Trophoblast cell (in vitro differentiated cells and primary cell): ENCODE data around the gene AP4B1.

ENCODE experiments used
- DNase-seq, 2 donors: peaks; one replicate each; pipeline ENCODE4 v3.0.0-alpha.2; 2016
- H2AFZ ChIP-seq: 2 replicates; pipeline ENCODE4 v1.6.1; 2013; ENCODE audit warnings: low read length, moderate library complexity, mild to moderate bottlenecking; ENCODE audit not compliant: insufficient read depth, poor library complexity
- H2AK5ac ChIP-seq: 2 replicates; pipeline ENCODE4 v1.6.1; 2013; ENCODE audit warnings: mild to moderate bottlenecking, low read length
- H2BK120ac ChIP-seq: 2 replicates; pipeline ENCODE4 v1.6.1; 2013; ENCODE audit warnings: low read length, mild to moderate bottlenecking, moderate library complexity; ENCODE audit not compliant: insufficient read depth, poor library complexity
- H2BK12ac ChIP-seq: 2 replicates; pipeline ENCODE4 v1.6.1; 2013; ENCODE audit warnings: mild to moderate bottlenecking, low read length, moderate library complexity
- H2BK5ac ChIP-seq: 2 replicates; pipeline ENCODE4 v1.6.1; 2013; ENCODE audit warnings: low read length, low read depth, moderate library complexity, mild to moderate bottlenecking; ENCODE audit not compliant: poor library complexity
- H3K14ac ChIP-seq: 2 replicates; pipeline ENCODE4 v1.6.1; 2013; ENCODE audit warnings: mild to moderate bottlenecking, low read length
- H3K18ac ChIP-seq: 2 replicates; pipeline ENCODE4 v1.6.1; 2013; ENCODE audit warnings: mild to moderate bottlenecking, low read length
- H3K23ac ChIP-seq: 2 replicates; pipeline ENCODE4 v1.6.1; 2013; ENCODE audit warnings: low read length
- H3K27ac ChIP-seq: 2 replicates; pipeline ENCODE4 v1.5.1; 2013; ENCODE audit warnings: low read depth, mild to moderate bottlenecking, inconsistent platforms, low read length, moderate library complexity
- H3K27me3 ChIP-seq: 2 replicates; pipeline ENCODE4 v1.6.1; 2013; ENCODE audit warnings: inconsistent platforms, mild to moderate bottlenecking, low read length, moderate library complexity; ENCODE audit not compliant: insufficient read depth
- H3K36me3 ChIP-seq, 2 experiments: 1 replicate in 1 of 2; 2 replicates in 1 of 2; pipeline ENCODE4 v1.6.1; 2013; ENCODE audit warnings: low read length in 2 of 2, mild to moderate bottlenecking in 2 of 2, moderate library complexity in 1 of 2; ENCODE audit not compliant: insufficient read depth in 2 of 2, control insufficient read depth in 1 of 2
- H3K4ac ChIP-seq: 2 replicates; pipeline ENCODE4 v1.6.1; 2013; ENCODE audit warnings: low read depth, mild to moderate bottlenecking, low read length, moderate library complexity
- H3K4me1 ChIP-seq, 2 experiments: 1 replicate in 1 of 2; 2 replicates in 1 of 2; pipeline ENCODE4 v1.6.1; 2013; ENCODE audit warnings: low read length in 2 of 2, mild to moderate bottlenecking in 2 of 2, moderate library complexity in 1 of 2; ENCODE audit not compliant: insufficient read depth in 2 of 2, control insufficient read depth in 1 of 2
- H3K4me2 ChIP-seq: 2 replicates; pipeline ENCODE4 v1.6.1; 2013; ENCODE audit warnings: inconsistent platforms, mild to moderate bottlenecking, low read length, moderate library complexity
- H3K4me3 ChIP-seq: 2 replicates; pipeline ENCODE4 v1.5.1; 2013; ENCODE audit warnings: mild to moderate bottlenecking, low read depth, low read length, inconsistent platforms
- H3K79me1 ChIP-seq: one replicate; pipeline ENCODE4 v1.6.1; 2013; ENCODE audit warnings: low read length
- H3K79me2 ChIP-seq: 2 replicates; pipeline ENCODE4 v1.6.1; 2013; ENCODE audit warnings: low read length, mild to moderate bottlenecking; ENCODE audit not compliant: control insufficient read depth, insufficient read depth, poor library complexity
- H3K9ac ChIP-seq: 2 replicates; pipeline ENCODE4 v1.6.1; 2013; ENCODE audit warnings: mild to moderate bottlenecking, low read length
- H3K9me3 ChIP-seq: 2 replicates; pipeline ENCODE4 v1.6.1; 2013; ENCODE audit warnings: low read depth, mild to moderate bottlenecking, control low read depth, inconsistent platforms, low read length; ENCODE audit not compliant: insufficient read depth
- H4K12ac ChIP-seq: 2 replicates; pipeline ENCODE4 v1.6.1; 2013; ENCODE audit warnings: low read depth, mild to moderate bottlenecking, low read length, moderate library complexity
- H4K8ac ChIP-seq: 2 replicates; pipeline ENCODE4 v1.6.1; 2013; ENCODE audit warnings: low read depth, mild to moderate bottlenecking, low read length, moderate library complexity
- H4K91ac ChIP-seq: one replicate; pipeline ENCODE4 v1.6.1; 2013; ENCODE audit warnings: low read depth, mild to moderate bottlenecking, low read length, moderate library complexity
- WGBS: extraction: QIAGEN DNeasy Blood & Tissue Kit; methylation state at CpG from one replicate; pipeline ENCODE4 v1.1.7; 2013; ENCODE audit warnings: missing lambda C conversion rate; ENCODE audit not compliant: insufficient read length, insufficient coverage; ENCODE audit errors: extremely low coverage; 5-methylcytosine and 5-hydroxymethylcytosine counted together

Gene AP4B1

GRCh38 chr1:113876176-113876575 is 28.4 kb downstream of the AP4B1 start:
- H3K9ac ChIP-seq, result no peak overlapping the region
- no peak overlapping the region for H3K14ac ChIP-seq
- no peak overlapping the region for H2AK5ac ChIP-seq
- H2BK120ac ChIP-seq, result no peak overlapping the region
- WGBS, result no CpG with 5 or more reads among the region's 5 CpGs
- H3K4me3 ChIP-seq, result no peak overlapping the region
- H2BK5ac ChIP-seq, result no peak overlapping the region
- no peaks in the 10 kb centered on the region for H3K79me1 ChIP-seq
- no peak overlapping the region for H4K12ac ChIP-seq
- H3K4ac ChIP-seq, result no peak overlapping the region
- no peak overlapping the region for H3K4me2 ChIP-seq
- no peaks in the 10 kb centered on the region for H3K36me3 ChIP-seq
- H4K91ac ChIP-seq, result no peak overlapping the region
- no peaks in the 10 kb centered on the region for H3K4me1 ChIP-seq
- no peaks in the 10 kb centered on the region for H3K27me3 ChIP-seq
- H3K23ac ChIP-seq, result no peak overlapping the region
- no peak for DNase-seq
- no peak overlapping the region for H2AFZ ChIP-seq
- H4K8ac ChIP-seq, result no peak overlapping the region
- H3K79me2 ChIP-seq, result no peaks in the 10 kb centered on the region
- no peaks in the 10 kb centered on the region for H3K9me3 ChIP-seq
- no peak overlapping the region for H2BK12ac ChIP-seq
- no peak overlapping the region for H3K18ac ChIP-seq
- no peak overlapping the region for H3K27ac ChIP-seq

- H3K79me1 ChIP-seq, result no peaks in the 10 kb centered on the region
- H3K4me2 ChIP-seq, result no peak overlapping the region
- no peak overlapping the region for H4K8ac ChIP-seq
- no peak overlapping the region for H2BK5ac ChIP-seq
- H3K23ac ChIP-seq, result no peak overlapping the region
- no peak overlapping the region for H3K4ac ChIP-seq
- H2AK5ac ChIP-seq, result no peak overlapping the region
- H3K27me3 ChIP-seq, result no peaks in the 10 kb centered on the region
- H3K9ac ChIP-seq, result no peak overlapping the region
- no peaks in the 10 kb centered on the region for H3K4me1 ChIP-seq
- H3K36me3 ChIP-seq, result no peaks in the 10 kb centered on the region
- no peak overlapping the region for H4K12ac ChIP-seq
- no peaks in the 10 kb centered on the region for H3K79me2 ChIP-seq
- no peak for DNase-seq
- H2BK12ac ChIP-seq, result no peak overlapping the region
- H4K91ac ChIP-seq, result no peak overlapping the region
- H3K27ac ChIP-seq, result no peak overlapping the region
- H2AFZ ChIP-seq, result no peak overlapping the region
- no peaks in the 10 kb centered on the region for H3K9me3 ChIP-seq
- H3K18ac ChIP-seq, result no peak overlapping the region
- H3K14ac ChIP-seq, result no peak overlapping the region
- WGBS, result no CpG with 5 or more reads among the region's 2 CpGs
- no peak overlapping the region for H2BK120ac ChIP-seq
- no peak overlapping the region for H3K4me3 ChIP-seq
Observed at GRCh38 chr1:113875714-113876113, 28.9 kb downstream of the AP4B1 start.

GRCh38 chr1:113874012-113874879 is 30.4 kb downstream of the AP4B1 start:
- H4K12ac ChIP-seq, result no peak overlapping the region
- no peak overlapping the region for H3K27ac ChIP-seq
- no peak overlapping the region for H3K23ac ChIP-seq
- no peaks in the 10 kb centered on the region for H3K9me3 ChIP-seq
- H2BK12ac ChIP-seq, result no peak overlapping the region
- H2BK5ac ChIP-seq, result no peak overlapping the region
- H3K4me2 ChIP-seq, result no peak overlapping the region
- no peak overlapping the region for H3K4ac ChIP-seq
- no peaks in the 10 kb centered on the region for H3K36me3 ChIP-seq
- H3K9ac ChIP-seq, result no peak overlapping the region
- H3K18ac ChIP-seq, result no peak overlapping the region
- H2AK5ac ChIP-seq, result no peak overlapping the region
- H4K91ac ChIP-seq, result no peak overlapping the region
- no peaks in the 10 kb centered on the region for H3K79me1 ChIP-seq
- no peak overlapping the region for H3K4me3 ChIP-seq
- no peak for DNase-seq
- no peaks in the 10 kb centered on the region for H3K79me2 ChIP-seq
- no peaks in the 10 kb centered on the region for H3K27me3 ChIP-seq
- WGBS, result no CpG with 5 or more reads among the region's 1 CpG
- H2AFZ ChIP-seq, result no peak overlapping the region
- H3K4me1 ChIP-seq, result no peaks in the 10 kb centered on the region
- no peak overlapping the region for H2BK120ac ChIP-seq
- no peak overlapping the region for H3K14ac ChIP-seq
- H4K8ac ChIP-seq, result no peak overlapping the region

- Histone ChIP-seq H3K4ac (no peak overlapping the region), H3K4me3 (no peak overlapping the region), H3K79me1 (no peaks in the 10 kb centered on the region), H2AFZ (no peak overlapping the region), H3K9ac (no peak overlapping the region), H3K36me3 (no peaks in the 10 kb centered on the region), H3K27me3 (no peaks in the 10 kb centered on the region), H4K12ac (no peak overlapping the region), H2BK120ac (no peak overlapping the region), H3K4me1 (no peaks in the 10 kb centered on the region), H3K9me3 (no peaks in the 10 kb centered on the region), H3K27ac (no peak overlapping the region), H4K8ac (no peak overlapping the region), H3K18ac (no peak overlapping the region), H3K23ac (no peak overlapping the region), H3K14ac (no peak overlapping the region), H2BK12ac (no peak overlapping the region), H4K91ac (no peak overlapping the region), H3K79me2 (no peaks in the 10 kb centered on the region), H2AK5ac (no peak overlapping the region), H3K4me2 (no peak overlapping the region), H2BK5ac (no peak overlapping the region)
- DNase-seq, result peak in 1 of 2 donors; percentile 6
Observed at GRCh38 chr1:113872219-113872935, 32.2 kb downstream of the AP4B1 start.
